ENCODE measurements around the gene HOMEZ. TPM values are rescaled to one million over a fixed set of nuclear protein-coding genes. Genes with fewer than 3 reads are reported as not detected.
"Not testable (repeated sequence)": the region's sequence is repeated elsewhere in the genome, so short reads cannot be mapped to it uniquely, and the experiment has no call there.

Gene HOMEZ
- total and polyA plus RNA-seq, 3 donors from 2014 or later = 31.7 to 71.6 (median 37.7) TPM

DNA sequence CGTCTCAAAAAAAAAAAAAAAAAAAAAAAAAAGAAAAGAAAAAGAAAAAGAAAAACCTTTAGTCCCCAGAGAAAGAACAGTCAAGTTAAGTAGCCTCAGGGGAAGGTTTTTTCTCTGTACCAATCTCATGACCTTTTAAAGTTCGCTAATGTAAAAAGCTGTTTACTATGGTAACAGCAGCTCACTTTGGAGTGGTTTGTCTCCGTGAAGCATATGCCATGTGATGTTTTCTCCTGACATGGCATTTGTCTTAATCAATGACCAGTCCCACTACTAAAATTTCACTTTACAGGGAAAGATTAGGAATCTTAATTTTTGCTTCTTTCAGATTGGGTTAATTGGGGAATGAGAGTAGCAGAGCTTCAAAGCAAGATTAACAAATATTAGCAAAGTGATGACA, 43.9 kb downstream of the HOMEZ start:
- no peaks in the 10 kb centered on the region for H3K36me3 ChIP-seq (ENCODE audit: low read depth, missing control alignments)
- H3K27ac ChIP-seq = no peak overlapping the region
- no peak overlapping the region for H3K4me3 ChIP-seq
- WGBS, 2 donors = 88 to 95% methylated on average over 3 of the region's 3 CpGs
- no peaks in the 10 kb centered on the region for H3K4me1 ChIP-seq
- H3K9me3 ChIP-seq = no peaks in the 10 kb centered on the region
- intact Hi-C loops (cut with DNase I; ENCODE audit: low total_unique reads) = no loop called here
- no peak for DNase-seq
- H3K27me3 ChIP-seq = no peaks in the 10 kb centered on the region
- TF ChIP-seq POLR2A (IDR thresholded peaks at IDR 0.05) = no peak

- H3K36me3 ChIP-seq (ENCODE audit: low read depth, missing control alignments); H3K9me3 ChIP-seq; H3K27me3 ChIP-seq; H3K4me1 ChIP-seq; H3K4me3 ChIP-seq; DNase-seq; intact Hi-C loops (cut with DNase I; ENCODE audit: low total_unique reads); H3K27ac ChIP-seq: not testable (repeated sequence)
- WGBS, 2 donors = 91% methylated on average over 7 of the region's 7 CpGs
Observed at GRCh38 chr14:23241061-23241715, 44.7 kb downstream of the HOMEZ start.

- Histone ChIP-seq H3K27me3 (no peaks in the 10 kb centered on the region), H3K4me1 (no peaks in the 10 kb centered on the region), H3K27ac (no peak overlapping the region), H3K9me3 (no peaks in the 10 kb centered on the region), H3K4me3 (no peak overlapping the region), H3K36me3 (ENCODE audit: low read depth, missing control alignments) (no peaks in the 10 kb centered on the region)
- intact Hi-C loops (cut with DNase I; ENCODE audit: low total_unique reads) = no loop called here
- no peak for TF ChIP-seq CTCF (IDR thresholded peaks at IDR 0.05)
- TF ChIP-seq POLR2A (IDR thresholded peaks at IDR 0.05) = no peak
- WGBS, 2 donors = 61 to 74% methylated on average over 1 of the region's 1 CpG
- no peak for DNase-seq
Observed at GRCh38 chr14:23240661-23241060, 45.3 kb downstream of the HOMEZ start.

DNA sequence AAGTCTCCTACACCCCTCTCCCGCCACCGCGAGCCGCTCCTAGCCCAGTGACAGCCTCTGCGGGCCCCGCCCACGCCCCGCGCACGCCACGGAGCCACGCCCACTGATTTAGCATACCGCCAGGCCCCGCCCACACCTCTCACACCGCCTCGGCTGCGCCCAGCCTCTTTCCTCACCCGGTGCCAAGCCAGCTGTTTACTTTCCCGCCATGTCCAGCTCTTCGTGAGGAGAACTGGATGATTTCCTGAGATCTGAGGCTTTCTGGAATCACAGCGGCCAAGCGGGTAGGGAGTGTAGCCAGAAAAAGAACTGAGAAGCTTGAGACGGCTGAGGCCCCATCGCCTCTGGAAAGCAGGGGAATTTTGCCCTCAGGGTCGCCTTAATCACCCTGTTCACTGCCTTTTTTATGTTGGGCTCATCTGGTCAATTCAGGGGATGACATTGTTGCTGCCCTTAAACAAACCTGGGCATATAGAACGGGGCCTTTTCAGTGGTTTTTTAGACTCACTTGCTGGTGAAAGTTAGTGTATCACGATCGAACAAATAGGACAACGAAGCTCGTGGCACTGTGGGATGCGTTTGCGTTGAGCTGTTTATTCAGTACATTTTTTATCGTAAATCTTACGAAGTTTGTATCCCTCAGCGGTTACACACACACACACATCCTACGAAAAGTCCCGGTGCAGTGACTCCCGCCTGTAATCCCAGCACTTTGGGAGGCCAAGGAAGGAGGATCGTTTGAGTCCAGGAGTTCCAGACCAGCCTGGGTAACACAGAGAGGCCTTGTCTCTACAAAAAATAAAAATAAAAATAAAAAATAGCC, 47.9 kb downstream of the HOMEZ start, which contains the start of gene RNF212B:
Gene RNF212B (plus strand): TSS at position 165 of the 823 bp plus-strand sequence. CDS start 2,410 bp downstream, outside the sequence.
- peak; percentile 95 for DNase-seq
- intact Hi-C loops (cut with DNase I; ENCODE audit: low total_unique reads) = no loop called here
- no peak within 1 kb of the TSS for H3K27ac ChIP-seq
- peak within 1 kb of the TSS; percentile 15 to 48 for H3K4me3 ChIP-seq
- no peaks in the 10 kb centered on the region for H3K4me1 ChIP-seq
- H3K9me3 ChIP-seq = no peaks in the 10 kb centered on the region
- WGBS, 2 donors = 17% methylated on average over 39 of the region's 39 CpGs
- H3K36me3 ChIP-seq (ENCODE audit: low read depth, missing control alignments) = no peaks in the 10 kb centered on the region
- TF ChIP-seq POLR2A (IDR thresholded peaks at IDR 0.05) (no peak), CTCF (IDR thresholded peaks at IDR 0.05) (no peak)
- no peaks in the 10 kb centered on the region for H3K27me3 ChIP-seq

- WGBS, 2 donors = 90% methylated on average over 15 of the region's 38 CpGs; no CpG with 5 or more reads in 1 of the 2 donors
- H3K4me1 ChIP-seq; H3K27me3 ChIP-seq; intact Hi-C loops (cut with DNase I; ENCODE audit: low total_unique reads); H3K4me3 ChIP-seq; H3K9me3 ChIP-seq; H3K27ac ChIP-seq; DNase-seq; H3K36me3 ChIP-seq (ENCODE audit: low read depth, missing control alignments): not testable (repeated sequence)
Observed at GRCh38 chr14:23232241-23232808, 53.6 kb downstream of the HOMEZ start.

DNA sequence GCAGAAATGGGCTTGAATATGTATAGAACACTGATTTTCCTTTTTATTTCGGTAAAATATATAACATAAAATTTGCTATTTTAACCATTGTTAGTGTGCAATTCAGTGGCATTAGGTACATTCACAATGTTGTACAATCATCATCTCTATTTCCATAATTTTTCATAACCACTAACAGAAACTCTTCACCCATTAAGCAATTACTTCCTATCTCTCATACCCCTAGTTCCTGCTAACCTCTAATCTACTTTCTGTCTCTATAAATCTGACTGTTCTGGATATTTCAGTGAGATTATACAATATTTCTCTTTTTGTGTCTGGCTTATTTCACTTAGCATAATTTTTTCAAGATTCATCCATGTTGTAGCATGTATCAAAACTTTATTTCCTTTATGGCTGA, 57.1 kb downstream of the HOMEZ start:
- H3K36me3 ChIP-seq (ENCODE audit: low read depth, missing control alignments) = no peaks in the 10 kb centered on the region
- intact Hi-C loops (cut with DNase I; ENCODE audit: low total_unique reads) = no loop called here
- no peak overlapping the region for H3K27ac ChIP-seq
- no peak for DNase-seq
- 85 to 86% methylated on average over 1 of the region's 1 CpG for WGBS, 2 donors
- H3K27me3 ChIP-seq = no peaks in the 10 kb centered on the region
- TF ChIP-seq POLR2A (IDR thresholded peaks at IDR 0.05) (no peak), CTCF (IDR thresholded peaks at IDR 0.05) (no peak)
- H3K9me3 ChIP-seq = no peaks in the 10 kb centered on the region
- no peaks in the 10 kb centered on the region for H3K4me1 ChIP-seq
- no peak overlapping the region for H3K4me3 ChIP-seq
